Suprapubic skin (tissue), 4 donors: Measurements from ENCODE around the gene ERN1. TPM values are rescaled to one million over a fixed set of nuclear protein-coding genes. Genes with fewer than 3 reads are reported as not detected.

Experiments used
- DNase-seq, 2 donors: peaks; one replicate each; pipeline ENCODE4 v3.0.0-alpha.2; 2019; ENCODE audit warnings: low spot score in 2 of 2
- H3K27ac ChIP-seq: fragments of 200-600 bp; sonication (generic); one replicate; pipeline ENCODE4 v1.5.1; 2019
- H3K27me3 ChIP-seq: fragments of 200-600 bp; sonication (generic); one replicate; pipeline ENCODE4 v1.5.1; 2019
- H3K36me3 ChIP-seq: fragments of 200-600 bp; sonication (generic); one replicate; pipeline ENCODE4 v1.5.1; 2019
- H3K4me1 ChIP-seq: fragments of 200-600 bp; sonication (generic); one replicate; pipeline ENCODE4 v1.5.1; 2019
- H3K4me3 ChIP-seq: fragments of 200-600 bp; sonication (generic); one replicate; pipeline ENCODE4 v1.5.1; 2019; ENCODE audit warnings: mild to moderate bottlenecking
- H3K9me3 ChIP-seq: fragments of 200-600 bp; sonication (generic); one replicate; pipeline ENCODE4 v1.5.1; 2019
- EP300 ChIP-seq: sonication (generic); formaldehyde crosslinking; IDR thresholded peaks from one replicate; pipeline ENCODE4 v1.6.1; 2017; ENCODE audit warnings: antibody characterized with exemption
- POLR2A ChIP-seq, 2 donors: fragments of 450-650 bp; IDR thresholded peaks; one replicate each; pipeline ENCODE4 v1.6.1; 2017; ENCODE audit warnings: antibody characterized with exemption in 2 of 2, mild to moderate bottlenecking in 2 of 2, moderate library complexity in 2 of 2
- POLR2AphosphoS5 ChIP-seq, 3 donors: sonication (generic); formaldehyde crosslinking; IDR thresholded peaks; one replicate each; pipeline ENCODE4 v1.6.1; 2017; ENCODE audit warnings: antibody characterized with exemption in 3 of 3
- WGBS: methylation state at CpG from one replicate; pipeline ENCODE4 v1.1.5; 2018; 5-methylcytosine and 5-hydroxymethylcytosine counted together
- total RNA-seq, 4 donors: library from RNA; depleted of rRNA; stranded (reverse); fragments of >200 nt; gene quantifications; one replicate each; pipeline ENCODE4 v1.1.0, GENCODE V29; 2016
- TF ChIP-seq, protein P1 (sequence below), 2 donors: fragments of 200-600 bp in 1 of 2; fragments of 450-650 bp in 1 of 2; sonication (generic) in 1 of 2; IDR thresholded peaks; one replicate each; pipeline ENCODE4 v1.5.1; 2016 to 2019; ENCODE audit warnings: antibody characterized with exemption in 2 of 2, mild to moderate bottlenecking in 1 of 2, moderate library complexity in 1 of 2

ERN1 gene
- total RNA-seq, 4 donors from 2014 or later, result 21.2 to 41.1 (median 35.1) TPM

DNA sequence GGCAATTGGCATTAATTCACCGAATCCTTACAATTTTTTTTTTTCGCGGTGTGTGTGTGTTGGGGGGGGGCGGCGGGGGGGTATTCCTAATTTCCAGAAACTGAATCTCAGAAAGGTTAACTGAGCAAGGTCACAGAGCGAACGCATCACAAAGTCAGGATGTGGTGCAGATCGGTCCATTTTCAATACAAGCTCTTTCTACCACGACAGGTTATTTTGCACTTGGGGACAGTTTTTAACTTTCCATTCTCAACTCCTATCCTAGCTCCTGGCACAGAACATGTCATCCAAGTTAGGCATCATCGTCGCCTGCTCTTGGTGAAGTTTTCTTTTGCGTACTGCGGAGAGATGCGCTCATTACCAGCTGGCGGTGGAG, 15.4 kb upstream of the ERN1 start:
- WGBS, result 0% methylated on average over 15 of the region's 15 CpGs
- no peak for TF ChIP-seq POLR2A (IDR thresholded peaks at IDR 0.05)
- DNase-seq, result no peak
- Histone ChIP-seq H3K36me3 (peaks cover 9% of the 10 kb centered on the region), H3K4me1 (peaks cover 28% of the 10 kb centered on the region), H3K9me3 (no peaks in the 10 kb centered on the region), H3K27me3 (no peaks in the 10 kb centered on the region), H3K27ac (peak overlapping the region; percentile 96), H3K4me3 (peak overlapping the region; percentile 84)

DNA sequence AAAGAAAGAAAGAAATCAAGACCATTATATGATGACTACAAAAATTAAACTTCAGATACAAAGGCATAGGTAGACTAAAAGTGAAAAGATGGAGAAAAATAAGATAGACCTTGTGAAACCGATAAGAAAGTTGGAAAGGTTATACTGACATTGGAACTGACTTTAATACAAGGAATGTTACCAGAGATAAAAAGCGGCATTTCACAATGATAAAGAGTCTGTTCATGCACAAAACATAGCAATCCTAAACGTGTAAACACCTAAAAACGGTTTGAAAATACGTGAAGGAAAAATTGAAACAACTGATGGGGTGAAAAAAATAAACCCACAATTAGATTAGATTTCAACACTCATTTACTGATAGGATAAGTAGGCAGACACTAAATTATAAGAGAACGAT, 9.6 kb upstream of the ERN1 start:
- no peak for DNase-seq

DNA sequence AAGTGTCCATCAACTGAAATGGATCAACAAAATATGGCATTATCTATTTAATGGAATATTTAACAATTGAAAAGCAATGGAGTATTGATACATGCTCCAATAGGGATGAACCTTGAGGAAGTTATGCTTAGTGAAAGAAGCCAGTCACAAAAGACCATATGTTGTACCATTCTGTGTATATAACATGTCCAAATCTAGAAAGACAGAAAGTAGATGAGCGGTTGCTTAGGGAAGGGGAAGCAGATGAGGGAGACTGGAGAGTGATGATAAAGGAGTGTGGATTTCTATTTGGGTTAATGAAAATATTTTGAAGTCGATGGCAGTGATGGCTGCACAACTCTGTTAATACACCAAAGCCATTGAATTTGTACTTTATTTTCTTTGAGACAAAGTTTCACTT, 8.5 kb upstream of the ERN1 start:
- 93% methylated on average over 2 of the region's 2 CpGs for WGBS
- no peaks in the 10 kb centered on the region for H3K27me3 ChIP-seq
- no peaks in the 10 kb centered on the region for H3K9me3 ChIP-seq
- H3K4me3 ChIP-seq, result no peak overlapping the region
- H3K27ac ChIP-seq, result no peak overlapping the region
- no peak for DNase-seq
- no peaks in the 10 kb centered on the region for H3K36me3 ChIP-seq
- TF ChIP-seq EP300, result no peak
- TF ChIP-seq POLR2AphosphoS5 (IDR thresholded peaks at IDR 0.05), result no peak
- no peak for TF ChIP-seq POLR2A (IDR thresholded peaks at IDR 0.05)
- TF ChIP-seq, protein P1, sequence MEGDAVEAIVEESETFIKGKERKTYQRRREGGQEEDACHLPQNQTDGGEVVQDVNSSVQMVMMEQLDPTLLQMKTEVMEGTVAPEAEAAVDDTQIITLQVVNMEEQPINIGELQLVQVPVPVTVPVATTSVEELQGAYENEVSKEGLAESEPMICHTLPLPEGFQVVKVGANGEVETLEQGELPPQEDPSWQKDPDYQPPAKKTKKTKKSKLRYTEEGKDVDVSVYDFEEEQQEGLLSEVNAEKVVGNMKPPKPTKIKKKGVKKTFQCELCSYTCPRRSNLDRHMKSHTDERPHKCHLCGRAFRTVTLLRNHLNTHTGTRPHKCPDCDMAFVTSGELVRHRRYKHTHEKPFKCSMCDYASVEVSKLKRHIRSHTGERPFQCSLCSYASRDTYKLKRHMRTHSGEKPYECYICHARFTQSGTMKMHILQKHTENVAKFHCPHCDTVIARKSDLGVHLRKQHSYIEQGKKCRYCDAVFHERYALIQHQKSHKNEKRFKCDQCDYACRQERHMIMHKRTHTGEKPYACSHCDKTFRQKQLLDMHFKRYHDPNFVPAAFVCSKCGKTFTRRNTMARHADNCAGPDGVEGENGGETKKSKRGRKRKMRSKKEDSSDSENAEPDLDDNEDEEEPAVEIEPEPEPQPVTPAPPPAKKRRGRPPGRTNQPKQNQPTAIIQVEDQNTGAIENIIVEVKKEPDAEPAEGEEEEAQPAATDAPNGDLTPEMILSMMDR (IDR thresholded peaks at IDR 0.05), result no peak
- H3K4me1 ChIP-seq, result no peaks in the 10 kb centered on the region

More for the DNA sequence above, 9.6 kb upstream of the ERN1 start:
- Histone ChIP-seq H3K27ac (no peak overlapping the region), H3K36me3 (no peaks in the 10 kb centered on the region), H3K4me3 (no peak overlapping the region), H3K27me3 (no peaks in the 10 kb centered on the region), H3K4me1 (no peaks in the 10 kb centered on the region), H3K9me3 (no peaks in the 10 kb centered on the region)
- 82% methylated on average over 6 of the region's 6 CpGs for WGBS
- TF ChIP-seq POLR2AphosphoS5 (IDR thresholded peaks at IDR 0.05) (no peak), EP300 (no peak)
- TF ChIP-seq, protein P1 (IDR thresholded peaks at IDR 0.05), result no peak

DNA sequence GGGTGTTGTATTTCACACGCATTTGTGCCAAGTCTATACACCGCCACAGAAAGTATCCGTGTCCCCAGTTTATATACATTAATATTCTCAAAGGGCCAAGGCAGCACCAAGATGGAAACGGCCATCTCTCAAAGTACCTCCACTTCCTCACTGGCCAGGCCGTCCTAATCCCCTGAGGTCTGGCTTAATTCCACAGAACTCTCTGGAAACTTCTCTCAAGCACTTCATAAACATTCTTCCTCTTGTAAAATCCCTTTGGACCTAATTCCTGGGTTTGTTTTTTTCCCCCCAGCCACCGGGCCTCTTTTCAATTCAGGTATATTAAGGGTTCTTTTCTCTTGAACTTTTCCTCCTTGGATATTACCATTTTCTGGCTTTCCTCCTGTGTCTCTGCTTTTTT, 5.1 kb upstream of the ERN1 start:
- TF ChIP-seq POLR2AphosphoS5 (IDR thresholded peaks at IDR 0.05), result no peak
- TF ChIP-seq, protein P1 (IDR thresholded peaks at IDR 0.05), result no peak
- no peak for TF ChIP-seq EP300
- TF ChIP-seq POLR2A (IDR thresholded peaks at IDR 0.05), result no peak
- Histone ChIP-seq H3K27me3 (no peaks in the 10 kb centered on the region), H3K4me1 (peaks cover 17% of the 10 kb centered on the region), H3K36me3 (no peaks in the 10 kb centered on the region), H3K9me3 (no peaks in the 10 kb centered on the region), H3K27ac (no peak overlapping the region), H3K4me3 (no peak overlapping the region)
- no peak for DNase-seq
- 59% methylated on average over 6 of the region's 6 CpGs for WGBS

DNA sequence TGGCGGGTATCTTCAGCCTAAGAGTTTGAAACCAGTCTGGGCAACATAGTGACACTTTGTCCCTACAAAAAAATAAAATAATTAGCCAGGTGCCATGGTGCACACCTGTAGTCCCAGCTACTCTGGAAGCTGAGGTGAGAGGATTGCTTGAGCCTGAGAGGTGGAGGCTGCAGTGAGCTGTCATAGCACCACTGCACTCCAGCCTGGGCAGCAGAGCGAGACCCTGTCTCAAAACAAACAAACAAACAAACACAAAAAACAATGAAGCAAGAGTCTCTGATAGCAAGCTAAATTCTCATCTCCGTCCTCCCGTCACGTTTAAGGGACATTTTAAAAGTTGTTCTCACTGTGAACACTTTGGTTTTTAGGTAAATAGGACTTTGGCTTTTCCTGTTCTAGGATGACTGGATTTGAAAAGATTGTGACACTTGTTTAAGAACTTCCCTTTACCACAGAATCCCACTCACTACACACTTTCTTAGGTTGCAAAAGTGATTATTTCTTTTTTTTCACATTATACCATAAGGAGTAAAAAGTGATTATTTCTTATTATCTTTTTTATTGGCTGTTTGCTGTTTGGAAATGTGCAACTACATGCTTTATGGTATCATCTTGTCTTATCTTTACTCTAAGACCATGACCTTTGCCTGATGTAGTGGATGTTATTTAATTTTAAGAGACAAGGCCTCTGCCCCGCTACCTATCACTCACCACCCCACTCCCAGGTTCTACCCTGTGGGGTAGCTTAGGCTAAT, 4.4 kb upstream of the ERN1 start:
- Histone ChIP-seq H3K4me1 (peaks cover 17% of the 10 kb centered on the region), H3K27me3 (no peaks in the 10 kb centered on the region), H3K9me3 (no peaks in the 10 kb centered on the region), H3K27ac (no peak overlapping the region), H3K4me3 (no peak overlapping the region), H3K36me3 (no peaks in the 10 kb centered on the region)
- TF ChIP-seq EP300 (no peak), POLR2AphosphoS5 (IDR thresholded peaks at IDR 0.05) (no peak), POLR2A (IDR thresholded peaks at IDR 0.05) (no peak)
- TF ChIP-seq, protein P1 (IDR thresholded peaks at IDR 0.05), result no peak
- 92% methylated on average over 6 of the region's 6 CpGs for WGBS
- no peak for DNase-seq
